WI38 (cell line): ENCODE data around the gene ASPHD2.

ENCODE experiments used
- H3K4me3 ChIP-seq: 2 replicates; pipeline ENCODE4 v1.5.1; 2011; ENCODE audit warnings: low read depth, mild to moderate bottlenecking, control low read depth, low read length
- TF ChIP-seq, protein P1 (sequence below): IDR thresholded peaks from 2 replicates; pipeline ENCODE4 v1.5.1; 2012; ENCODE audit warnings: low read depth, mild to moderate bottlenecking, control low read depth, low read length

Gene ASPHD2

DNA sequence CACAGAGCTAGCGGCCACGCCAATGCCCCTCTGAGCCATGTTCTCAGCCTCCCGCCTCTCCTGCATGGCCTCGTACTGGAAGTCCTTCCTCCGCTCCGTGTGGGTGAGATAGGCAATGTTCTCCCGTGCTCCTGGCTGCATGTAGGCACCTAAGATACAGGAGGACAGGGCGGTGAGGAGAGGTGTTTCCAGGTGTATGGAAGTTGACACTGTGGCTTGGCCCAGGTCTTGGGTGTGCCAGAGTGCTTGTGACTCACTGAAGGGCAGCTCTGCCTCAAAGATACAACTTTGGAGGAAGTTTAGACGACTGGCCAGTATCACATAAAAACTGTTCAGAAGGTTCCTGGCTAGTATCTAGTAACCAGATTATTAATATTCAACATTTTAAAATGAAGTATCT, 63.2 kb downstream of the ASPHD2 start:
- TF ChIP-seq, protein P1, sequence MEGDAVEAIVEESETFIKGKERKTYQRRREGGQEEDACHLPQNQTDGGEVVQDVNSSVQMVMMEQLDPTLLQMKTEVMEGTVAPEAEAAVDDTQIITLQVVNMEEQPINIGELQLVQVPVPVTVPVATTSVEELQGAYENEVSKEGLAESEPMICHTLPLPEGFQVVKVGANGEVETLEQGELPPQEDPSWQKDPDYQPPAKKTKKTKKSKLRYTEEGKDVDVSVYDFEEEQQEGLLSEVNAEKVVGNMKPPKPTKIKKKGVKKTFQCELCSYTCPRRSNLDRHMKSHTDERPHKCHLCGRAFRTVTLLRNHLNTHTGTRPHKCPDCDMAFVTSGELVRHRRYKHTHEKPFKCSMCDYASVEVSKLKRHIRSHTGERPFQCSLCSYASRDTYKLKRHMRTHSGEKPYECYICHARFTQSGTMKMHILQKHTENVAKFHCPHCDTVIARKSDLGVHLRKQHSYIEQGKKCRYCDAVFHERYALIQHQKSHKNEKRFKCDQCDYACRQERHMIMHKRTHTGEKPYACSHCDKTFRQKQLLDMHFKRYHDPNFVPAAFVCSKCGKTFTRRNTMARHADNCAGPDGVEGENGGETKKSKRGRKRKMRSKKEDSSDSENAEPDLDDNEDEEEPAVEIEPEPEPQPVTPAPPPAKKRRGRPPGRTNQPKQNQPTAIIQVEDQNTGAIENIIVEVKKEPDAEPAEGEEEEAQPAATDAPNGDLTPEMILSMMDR: no peak
- H3K4me3 ChIP-seq: no peak overlapping the region

DNA sequence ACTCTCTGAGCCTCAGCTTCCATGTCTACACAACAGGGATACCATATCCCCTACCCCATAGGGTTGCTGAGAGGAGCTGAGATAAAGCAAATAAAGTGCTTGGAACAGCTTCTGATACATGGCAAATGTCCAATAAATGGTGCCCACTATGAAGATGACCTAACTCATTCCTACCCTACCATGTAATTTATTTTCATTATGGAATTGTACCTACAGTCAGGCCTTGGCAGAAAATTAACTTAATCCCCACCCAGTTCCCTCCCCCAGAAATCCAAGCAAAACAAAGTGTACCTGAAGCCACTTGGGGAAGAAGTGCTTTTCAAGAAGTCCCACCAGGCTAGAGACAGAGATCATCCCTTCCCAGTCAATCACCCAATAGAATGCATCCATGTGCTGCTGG, 65.4 kb downstream of the ASPHD2 start:
- H3K4me3 ChIP-seq: no peak overlapping the region
- TF ChIP-seq, protein P1: no peak
